CD4-positive, alpha-beta memory T cell (primary cell): ENCODE data around the gene ASTL. TPM values are rescaled to one million over a fixed set of nuclear protein-coding genes. Genes with fewer than 3 reads are reported as not detected.
A peak's percentile ranks its signal among the peaks of the same experiment; 100 is the strongest.

Experiments
- CTCF ChIA-PET: fragments of 350-600 bp; sonication (Branson Sonifier 250); formaldehyde crosslinking; loops from one replicate; lab custom pipeline; 2021; ENCODE audit warnings: inconsistent platforms; ENCODE audit not compliant: partially characterized antibody; lab: Charles Lee
- POLR2A ChIA-PET: fragments of 350-600 bp; sonication (Branson Sonifier 250); formaldehyde crosslinking; loops from one replicate; lab custom pipeline; 2021; ENCODE audit not compliant: partially characterized antibody; lab: Charles Lee
- DNase-seq, 5 donors: peaks; one replicate each; pipeline versions ENCODE4 v3.0.0 to v3.0.0-alpha.2; 2020 to 2022; ENCODE audit warnings: mixed read lengths in 1 of 5
- H3K27ac ChIP-seq: one replicate; pipeline ENCODE4 v1.7.0; 2013; ENCODE audit warnings: low read depth, low read length
- H3K27me3 ChIP-seq: 2 replicates; pipeline ENCODE4 v1.7.0; 2013; ENCODE audit warnings: mild to moderate bottlenecking, low read length, moderate library complexity; ENCODE audit not compliant: insufficient read depth
- H3K36me3 ChIP-seq: 2 replicates; pipeline ENCODE4 v1.7.0; 2013; ENCODE audit warnings: mild to moderate bottlenecking, low read length, moderate library complexity; ENCODE audit not compliant: insufficient read depth
- H3K4me1 ChIP-seq: 2 replicates; pipeline ENCODE4 v1.7.0; 2013; ENCODE audit warnings: mild to moderate bottlenecking, low read length, moderate library complexity; ENCODE audit not compliant: insufficient read depth
- H3K4me3 ChIP-seq, 2 donors: one replicate each; pipeline ENCODE4 v1.7.0; 2013; ENCODE audit warnings: low read length in 2 of 2, mild to moderate bottlenecking in 1 of 2
- H3K9me3 ChIP-seq, 2 donors: one replicate each; pipeline ENCODE4 v1.7.0; 2013; ENCODE audit warnings: low read length in 2 of 2, control low read depth in 1 of 2; ENCODE audit not compliant: control insufficient read depth in 1 of 2
- H3K27ac Mint-ChIP-seq, 7 donors: one replicate each; pipeline ENCODE4 v1.8.0; 2020 to 2021; ENCODE audit warnings: mixed read lengths in 7 of 7, mild to moderate bottlenecking in 6 of 7, inconsistent platforms in 3 of 7, moderate library complexity in 3 of 7
- H3K27me3 Mint-ChIP-seq, 2 donors: one replicate each; pipeline ENCODE4 v1.8.0; 2020 to 2021; ENCODE audit warnings: mixed read lengths in 2 of 2
- H3K36me3 Mint-ChIP-seq, 2 donors: one replicate each; pipeline ENCODE4 v1.8.0; 2020 to 2021; ENCODE audit warnings: mixed read lengths in 2 of 2, inconsistent platforms in 1 of 2, mild to moderate bottlenecking in 1 of 2
- H3K4me1 Mint-ChIP-seq, 4 donors: one replicate each; pipeline ENCODE4 v1.8.0; 2020 to 2021; ENCODE audit warnings: mixed read lengths in 4 of 4, mild to moderate bottlenecking in 1 of 4
- H3K4me3 Mint-ChIP-seq, 8 donors: one replicate each; pipeline ENCODE4 v1.8.0; 2020 to 2021; ENCODE audit warnings: mixed read lengths in 8 of 8, mild to moderate bottlenecking in 7 of 8, moderate library complexity in 6 of 8, inconsistent platforms in 3 of 8
- H3K9me3 Mint-ChIP-seq, 8 donors: one replicate each; pipeline ENCODE4 v1.8.0; 2020 to 2021; ENCODE audit warnings: mixed read lengths in 8 of 8, mild to moderate bottlenecking in 5 of 8, inconsistent platforms in 3 of 8, moderate library complexity in 1 of 8
- intact Hi-C: fragments of 100-400 bp; cut with micrococcal nuclease; formaldehyde crosslinking; loops from one replicate; pipeline ENCODE4 v1.15.1; 2023
- polyA plus RNA-seq, 2 donors: library from polyadenylated mRNA; unstranded; fragments of 300-500 nt; fragmentation: Illumina TruSeq; gene quantifications; one replicate each; pipeline ENCODE4 v1.2.3, GENCODE V29; 2021
- total RNA-seq, 2 experiments: library from RNA; stranded (reverse); gene quantifications; one replicate each; pipeline ENCODE4 v1.2.3, GENCODE V29; 2021

The ASTL gene
- total and polyA plus RNA-seq, 4 experiments from 2014 or later = 0.48 to 1.3 TPM; not detected in 2

GRCh38 chr2:96097441-96097840 lies 40.9 kb downstream of the ASTL start:
- H3K9me3 ChIP-seq = no peaks in the 10 kb centered on the region
- Mint-ChIP-seq H3K4me1 (no peaks in the 10 kb centered on the region), H3K36me3 (no peaks in the 10 kb centered on the region), H3K27me3 (peaks cover 3 to 6% of the 10 kb centered on the region in 2 donors), H3K27ac (no peak overlapping the region), H3K9me3 (no peaks in the 10 kb centered on the region), H3K4me3 (no peak overlapping the region)
- no peak for DNase-seq
- POLR2A ChIA-PET = no interaction called here
- no peaks in the 10 kb centered on the region for H3K27me3 ChIP-seq
- H3K4me1 ChIP-seq = no peaks in the 10 kb centered on the region
- intact Hi-C loops = no loop called here
- H3K4me3 ChIP-seq = no peak overlapping the region
- no peak overlapping the region for H3K27ac ChIP-seq
- CTCF ChIA-PET = no interaction called here
- no peaks in the 10 kb centered on the region for H3K36me3 ChIP-seq

- Mint-ChIP-seq H3K9me3 (no peaks in the 10 kb centered on the region), H3K4me3 (no peak overlapping the region), H3K27me3 (peaks cover 3 to 6% of the 10 kb centered on the region in 2 donors), H3K36me3 (no peaks in the 10 kb centered on the region), H3K4me1 (no peaks in the 10 kb centered on the region), H3K27ac (peak overlapping the region in 1 of 7 donors; percentile 54)
- Histone ChIP-seq H3K27ac (no peak overlapping the region), H3K36me3 (no peaks in the 10 kb centered on the region), H3K4me1 (no peaks in the 10 kb centered on the region), H3K9me3 (no peaks in the 10 kb centered on the region), H3K27me3 (no peaks in the 10 kb centered on the region), H3K4me3 (no peak overlapping the region)
- ChIA-PET POLR2A (no interaction called here), CTCF (no interaction called here)
- intact Hi-C loops = no loop called here
- no peak for DNase-seq
Measured at GRCh38 chr2:96095116-96095636, 43.1 kb downstream of the ASTL start.

DNA sequence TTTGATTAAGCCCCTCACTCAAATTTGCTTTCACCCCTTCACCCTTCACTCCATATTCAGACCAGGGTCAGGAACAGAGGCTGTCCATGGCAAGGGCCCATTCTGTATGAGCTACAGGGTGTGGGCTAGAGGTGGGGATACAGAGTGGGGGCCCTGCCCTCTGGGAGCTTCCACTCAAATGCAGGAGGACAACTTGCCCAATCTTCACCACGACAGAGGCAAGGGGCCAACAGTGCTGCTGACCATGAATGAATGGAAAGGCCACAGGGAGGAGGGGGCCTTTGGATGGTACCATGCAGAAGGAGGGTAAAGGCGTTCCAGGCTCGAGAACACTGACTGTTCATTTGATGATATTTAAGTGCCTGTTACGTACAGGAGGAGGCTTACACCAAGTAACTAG lies 44.8 kb downstream of the ASTL start:
- ChIA-PET CTCF (no interaction called here), POLR2A (no interaction called here)
- intact Hi-C loops = no loop called here
- H3K9me3 ChIP-seq = no peaks in the 10 kb centered on the region
- H3K36me3 ChIP-seq = no peaks in the 10 kb centered on the region
- Mint-ChIP-seq H3K4me1 (no peaks in the 10 kb centered on the region), H3K27me3 (peaks cover 3 to 6% of the 10 kb centered on the region in 2 donors), H3K27ac (no peak overlapping the region), H3K4me3 (no peak overlapping the region), H3K36me3 (no peaks in the 10 kb centered on the region), H3K9me3 (no peaks in the 10 kb centered on the region)
- peak in 1 of 5 donors; percentile 16 for DNase-seq
- H3K4me1 ChIP-seq = no peaks in the 10 kb centered on the region
- no peak overlapping the region for H3K4me3 ChIP-seq
- H3K27ac ChIP-seq = no peak overlapping the region
- H3K27me3 ChIP-seq = no peaks in the 10 kb centered on the region

- H3K27ac ChIP-seq = no peak overlapping the region
- H3K4me1 ChIP-seq = no peaks in the 10 kb centered on the region
- H3K4me3 ChIP-seq = no peak overlapping the region
- no peaks in the 10 kb centered on the region for H3K36me3 ChIP-seq
- no peaks in the 10 kb centered on the region for H3K9me3 ChIP-seq
- Mint-ChIP-seq H3K4me3 (no peak overlapping the region), H3K36me3 (no peaks in the 10 kb centered on the region), H3K27me3 (peaks cover 3 to 6% of the 10 kb centered on the region in 2 donors), H3K9me3 (no peaks in the 10 kb centered on the region), H3K4me1 (no peaks in the 10 kb centered on the region), H3K27ac (no peak overlapping the region)
- no peaks in the 10 kb centered on the region for H3K27me3 ChIP-seq
- CTCF ChIA-PET = no interaction called here
- POLR2A ChIA-PET = interaction anchor here (1.3 kb wide), 1 partner anchor 24 kb away, joined by 3 read pairs; the partner anchor contains the start of gene ADRA2B
- no peak for DNase-seq
- intact Hi-C loops = no loop called here
Measured at GRCh38 chr2:96092951-96093350, 45.4 kb downstream of the ASTL start.

DNA sequence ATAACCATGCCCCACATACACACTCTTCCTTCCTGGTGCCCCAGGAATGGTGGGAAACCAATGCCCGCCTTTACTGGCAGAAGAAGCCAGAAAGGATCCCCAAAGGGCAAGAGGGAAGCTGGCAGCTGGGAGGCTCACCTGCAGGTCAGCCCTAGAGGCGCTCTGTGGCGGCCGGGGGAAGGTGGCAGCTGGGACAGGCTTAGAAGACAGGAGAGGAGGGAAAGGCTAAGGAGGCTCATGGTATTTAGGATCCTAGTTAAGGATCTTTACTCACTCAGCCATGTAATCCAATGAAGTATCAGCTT lies 45.8 kb downstream of the ASTL start:
- peaks cover 3 to 6% of the 10 kb centered on the region in 2 donors for H3K27me3 Mint-ChIP-seq

DNA sequence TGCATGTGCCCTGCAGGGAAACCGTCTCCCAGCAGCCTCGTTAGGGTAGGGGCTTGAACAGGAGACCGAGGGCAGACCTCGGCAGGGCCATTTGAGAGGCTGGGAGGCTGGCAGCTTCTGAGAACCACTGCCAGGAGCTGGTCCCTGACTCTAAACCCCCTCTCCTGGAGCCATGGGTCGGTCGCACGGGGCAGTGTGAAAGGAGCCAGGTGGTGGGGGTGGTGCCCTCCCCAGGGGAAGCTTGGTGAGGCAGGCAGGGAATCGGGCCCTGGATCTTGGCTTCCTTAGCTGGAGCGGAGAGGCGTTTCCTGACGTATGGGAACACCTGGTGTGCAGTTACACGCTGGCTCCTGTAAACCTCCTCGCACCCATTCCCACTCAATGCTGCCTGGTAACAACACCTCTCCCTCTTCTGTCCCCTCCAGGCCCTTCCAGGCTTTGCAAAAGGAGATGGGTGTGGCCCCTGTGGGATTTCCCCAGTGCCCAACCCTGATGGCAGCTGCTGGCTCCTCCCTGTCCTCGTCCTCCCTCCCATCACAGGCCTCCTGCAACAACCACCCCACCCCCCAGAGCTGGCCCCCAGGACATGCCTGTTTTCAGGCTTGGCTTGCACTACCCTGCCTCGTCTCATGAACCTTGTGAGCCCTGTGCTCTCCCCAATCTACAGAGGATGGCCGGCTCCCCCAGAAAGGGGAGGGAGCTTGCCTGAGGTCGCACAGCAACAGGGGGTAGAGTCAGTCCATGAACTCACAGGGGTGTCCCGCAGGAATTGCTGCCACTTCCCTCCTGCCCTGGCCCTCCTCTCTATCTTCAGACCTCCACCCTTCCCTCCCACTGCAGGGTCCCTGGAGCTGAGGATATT lies 46.4 kb downstream of the ASTL start:
- peaks cover 3 to 6% of the 10 kb centered on the region in 2 donors for H3K27me3 Mint-ChIP-seq
- POLR2A ChIA-PET = interaction anchor here (1.3 kb wide), 1 partner anchor 25 kb away, joined by 3 read pairs; the partner anchor contains the start of gene ADRA2B
- CTCF ChIA-PET = no interaction called here

More for the DNA sequence above, 45.8 kb downstream of the ASTL start:
- H3K36me3 Mint-ChIP-seq = no peaks in the 10 kb centered on the region
- H3K4me1 Mint-ChIP-seq = no peaks in the 10 kb centered on the region
- H3K4me1 ChIP-seq = no peaks in the 10 kb centered on the region
- H3K9me3 Mint-ChIP-seq = no peaks in the 10 kb centered on the region
- H3K27ac ChIP-seq = no peak overlapping the region
- H3K27me3 ChIP-seq = no peaks in the 10 kb centered on the region
- no peak overlapping the region for H3K4me3 ChIP-seq
- H3K36me3 ChIP-seq = no peaks in the 10 kb centered on the region
- ChIA-PET CTCF (no interaction called here), POLR2A (interaction anchor here (1.3 kb wide), 1 partner anchor 24 kb away, joined by 3 read pairs; the partner anchor contains the start of gene ADRA2B)
- no peak overlapping the region for H3K27ac Mint-ChIP-seq
- intact Hi-C loops = no loop called here
- no peak overlapping the region for H3K4me3 Mint-ChIP-seq
- peak in 1 of 5 donors; percentile 1 for DNase-seq
- no peaks in the 10 kb centered on the region for H3K9me3 ChIP-seq

GRCh38 chr2:96091141-96091710 lies 47.1 kb downstream of the ASTL start:
- H3K27me3 ChIP-seq = no peaks in the 10 kb centered on the region
- Mint-ChIP-seq H3K9me3 (peaks cover 0 to 4% (median 0%) of the 10 kb centered on the region in 8 donors), H3K36me3 (no peaks in the 10 kb centered on the region), H3K27ac (no peak overlapping the region), H3K4me3 (no peak overlapping the region), H3K4me1 (no peaks in the 10 kb centered on the region), H3K27me3 (peaks cover 4 to 6% of the 10 kb centered on the region in 2 donors)
- H3K4me1 ChIP-seq = no peaks in the 10 kb centered on the region
- ChIA-PET CTCF (no interaction called here), POLR2A (no interaction called here)
- H3K36me3 ChIP-seq = no peaks in the 10 kb centered on the region
- DNase-seq = peak in 1 of 5 donors; percentile 1
- H3K27ac ChIP-seq = no peak overlapping the region
- no peaks in the 10 kb centered on the region for H3K9me3 ChIP-seq
- intact Hi-C loops = no loop called here
- no peak overlapping the region for H3K4me3 ChIP-seq

More for the DNA sequence above, 46.4 kb downstream of the ASTL start:
- Mint-ChIP-seq H3K36me3 (no peaks in the 10 kb centered on the region), H3K4me3 (no peak overlapping the region), H3K27ac (no peak overlapping the region), H3K9me3 (no peaks in the 10 kb centered on the region), H3K4me1 (no peaks in the 10 kb centered on the region)
- intact Hi-C loops = no loop called here
- DNase-seq = peak in 1 of 5 donors; percentile 24
- Histone ChIP-seq H3K36me3 (no peaks in the 10 kb centered on the region), H3K27me3 (no peaks in the 10 kb centered on the region), H3K4me3 (no peak overlapping the region), H3K9me3 (no peaks in the 10 kb centered on the region), H3K27ac (no peak overlapping the region), H3K4me1 (no peaks in the 10 kb centered on the region)
